Fibroblast of mammary gland (primary cell): Measurements from ENCODE around the gene CNIH2.

Experiments used
- DNase-seq: peaks from one replicate; pipeline ENCODE4 v3.0.0-alpha.2; 2010; ENCODE audit warnings: low read depth
- H3K4me3 ChIP-seq: 2 replicates; pipeline ENCODE4 v1.5.1; 2011; ENCODE audit warnings: low read depth, mild to moderate bottlenecking, low read length, moderate library complexity; ENCODE audit not compliant: control insufficient read depth
- TF ChIP-seq, protein P1 (sequence below): conservative IDR thresholded peaks from 2 replicates; pipeline ENCODE4 v1.5.1; 2011; ENCODE audit warnings: low read depth, low read length, inconsistent platforms; ENCODE audit not compliant: control insufficient read depth, insufficient read depth

CNIH2 gene

GRCh38 chr11:66293777-66294625 is 16.0 kb downstream of the CNIH2 start:
- TF ChIP-seq, protein P1, sequence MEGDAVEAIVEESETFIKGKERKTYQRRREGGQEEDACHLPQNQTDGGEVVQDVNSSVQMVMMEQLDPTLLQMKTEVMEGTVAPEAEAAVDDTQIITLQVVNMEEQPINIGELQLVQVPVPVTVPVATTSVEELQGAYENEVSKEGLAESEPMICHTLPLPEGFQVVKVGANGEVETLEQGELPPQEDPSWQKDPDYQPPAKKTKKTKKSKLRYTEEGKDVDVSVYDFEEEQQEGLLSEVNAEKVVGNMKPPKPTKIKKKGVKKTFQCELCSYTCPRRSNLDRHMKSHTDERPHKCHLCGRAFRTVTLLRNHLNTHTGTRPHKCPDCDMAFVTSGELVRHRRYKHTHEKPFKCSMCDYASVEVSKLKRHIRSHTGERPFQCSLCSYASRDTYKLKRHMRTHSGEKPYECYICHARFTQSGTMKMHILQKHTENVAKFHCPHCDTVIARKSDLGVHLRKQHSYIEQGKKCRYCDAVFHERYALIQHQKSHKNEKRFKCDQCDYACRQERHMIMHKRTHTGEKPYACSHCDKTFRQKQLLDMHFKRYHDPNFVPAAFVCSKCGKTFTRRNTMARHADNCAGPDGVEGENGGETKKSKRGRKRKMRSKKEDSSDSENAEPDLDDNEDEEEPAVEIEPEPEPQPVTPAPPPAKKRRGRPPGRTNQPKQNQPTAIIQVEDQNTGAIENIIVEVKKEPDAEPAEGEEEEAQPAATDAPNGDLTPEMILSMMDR, result no peak
- no peak overlapping the region for H3K4me3 ChIP-seq
- DNase-seq, result no peak

DNA sequence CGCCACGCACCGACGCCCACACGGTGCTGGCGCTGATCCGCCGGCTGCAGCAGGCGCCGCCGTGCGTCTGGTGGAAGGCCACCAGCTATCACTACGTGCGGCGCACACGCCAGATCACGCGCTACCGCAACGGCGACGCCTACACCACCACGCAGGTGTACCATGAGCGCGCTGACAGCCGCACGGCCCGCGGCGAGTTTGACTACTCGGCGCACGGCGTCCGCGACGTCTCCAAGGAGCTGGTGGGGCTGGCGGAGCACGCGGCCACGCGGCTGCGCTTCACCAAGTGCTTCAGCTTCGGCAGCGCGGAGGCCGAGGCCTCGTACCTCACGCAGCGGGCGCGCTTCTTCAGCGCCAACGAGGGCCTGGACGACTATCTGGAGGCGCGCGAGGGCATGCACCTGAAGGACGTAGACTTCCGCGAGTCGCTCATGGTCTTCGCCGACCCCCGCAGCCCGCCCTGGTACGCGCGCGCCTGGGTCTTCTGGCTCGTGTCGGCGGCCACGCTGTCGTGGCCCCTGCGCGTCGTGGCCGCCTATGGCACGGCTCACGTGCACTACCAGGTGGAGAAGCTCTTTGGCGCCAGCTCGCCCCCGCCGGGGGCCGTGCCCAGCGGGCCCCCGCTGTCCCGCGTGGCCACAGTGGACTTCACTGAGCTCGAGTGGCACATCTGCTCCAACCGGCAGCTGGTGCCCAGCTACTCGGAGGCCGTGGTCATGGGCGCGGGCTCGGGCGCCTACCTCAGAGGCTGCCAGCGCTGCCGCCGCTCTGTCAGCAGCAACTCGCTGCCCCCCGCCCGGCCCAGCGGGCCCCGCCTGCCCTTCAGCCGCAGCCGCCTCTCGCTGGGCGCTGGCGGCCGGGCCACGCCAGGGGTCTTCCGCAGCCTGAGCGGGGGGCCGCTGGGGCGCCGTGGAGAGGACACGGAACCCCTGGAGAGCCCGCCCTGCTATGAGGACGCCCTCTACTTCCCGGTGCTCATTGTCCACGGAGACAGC is 16.9 kb downstream of the CNIH2 start:
- DNase-seq, result no peak
- TF ChIP-seq, protein P1, result no peak
- no peak overlapping the region for H3K4me3 ChIP-seq

DNA sequence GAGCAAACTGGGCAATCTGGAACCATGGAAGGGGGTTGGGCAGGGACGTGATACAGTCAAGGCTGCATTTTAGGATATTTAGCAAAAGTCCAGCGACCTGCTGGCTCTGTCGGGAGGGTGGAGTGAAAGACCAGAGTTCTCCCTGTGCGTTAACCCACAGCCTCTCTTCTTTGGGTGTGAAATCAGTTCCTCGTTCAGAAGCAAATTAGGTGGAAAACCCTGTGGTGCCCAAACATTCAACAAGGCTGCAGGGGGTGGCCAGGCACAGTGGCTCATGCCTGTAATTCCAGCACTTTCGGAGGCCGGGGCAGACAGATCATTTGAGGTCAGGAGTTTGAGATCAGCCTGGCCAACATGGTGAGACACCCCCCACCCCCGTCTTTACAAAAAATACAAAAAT is 19.6 kb downstream of the CNIH2 start:
- H3K4me3 ChIP-seq, result no peak overlapping the region
- no peak for DNase-seq
- TF ChIP-seq, protein P1, result no peak

DNA sequence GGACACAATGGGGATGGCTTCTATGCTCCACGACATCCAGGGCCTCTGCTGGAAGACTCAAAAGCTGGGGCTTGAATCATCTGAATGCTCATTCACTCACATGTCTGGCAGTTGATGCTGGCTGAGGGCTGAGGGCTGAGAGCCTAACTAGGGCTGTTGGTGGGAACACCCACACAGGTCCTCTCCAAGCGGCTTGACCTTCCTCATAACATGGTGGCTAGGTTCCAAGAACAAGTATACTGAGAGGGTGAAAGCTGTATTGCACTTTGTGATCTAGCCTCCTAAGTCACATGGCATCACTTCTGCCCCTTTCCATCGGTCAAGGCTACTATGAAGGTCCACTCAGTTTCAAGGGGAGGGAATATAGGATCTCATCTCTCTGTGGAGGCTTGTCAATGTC is 21.2 kb downstream of the CNIH2 start:
- no peak for DNase-seq
- no peak overlapping the region for H3K4me3 ChIP-seq
- TF ChIP-seq, protein P1, result no peak

DNA sequence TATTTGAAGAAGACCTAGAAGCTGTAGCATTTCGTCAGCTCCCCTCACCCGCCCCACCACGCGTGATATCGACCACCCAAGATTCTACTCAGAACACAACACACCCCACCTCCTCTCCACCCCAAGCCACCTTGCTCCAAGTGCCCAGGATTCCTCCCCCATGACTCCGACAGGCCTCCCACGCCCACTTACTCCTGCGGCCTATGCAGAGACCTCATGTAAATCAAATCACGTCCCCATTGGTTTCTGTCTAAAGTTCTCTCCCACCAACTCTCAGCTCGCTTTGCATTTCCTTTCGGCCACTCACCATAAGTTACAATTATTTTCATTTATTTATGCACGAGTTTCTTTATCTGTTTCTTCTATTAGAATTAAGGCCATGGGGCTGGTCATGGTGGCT is 24.7 kb downstream of the CNIH2 start:
- no peak overlapping the region for H3K4me3 ChIP-seq
- no peak for DNase-seq
- TF ChIP-seq, protein P1, result no peak

- TF ChIP-seq, protein P1, result no peak
- DNase-seq, result no peak
- no peak overlapping the region for H3K4me3 ChIP-seq
These were observed 31.5 kb downstream of the CNIH2 start for GRCh38 chr11:66309475-66309874.
